Hematopoietic multipotent progenitor cell treated with erythropoietin and hydrocortisone succinate and interleukin-3 and kit ligand, for 6 days (in vitro differentiated cells): ENCODE measurements around the gene MFSD8.
"Not testable (repeated sequence)": the region's sequence is repeated elsewhere in the genome, so short reads cannot be mapped to it uniquely, and the experiment has no call there.

ENCODE experiments used
- DNase-seq: peaks from one replicate; pipeline ENCODE4 v3.0.0-alpha.2; 2015

MFSD8 gene

DNA sequence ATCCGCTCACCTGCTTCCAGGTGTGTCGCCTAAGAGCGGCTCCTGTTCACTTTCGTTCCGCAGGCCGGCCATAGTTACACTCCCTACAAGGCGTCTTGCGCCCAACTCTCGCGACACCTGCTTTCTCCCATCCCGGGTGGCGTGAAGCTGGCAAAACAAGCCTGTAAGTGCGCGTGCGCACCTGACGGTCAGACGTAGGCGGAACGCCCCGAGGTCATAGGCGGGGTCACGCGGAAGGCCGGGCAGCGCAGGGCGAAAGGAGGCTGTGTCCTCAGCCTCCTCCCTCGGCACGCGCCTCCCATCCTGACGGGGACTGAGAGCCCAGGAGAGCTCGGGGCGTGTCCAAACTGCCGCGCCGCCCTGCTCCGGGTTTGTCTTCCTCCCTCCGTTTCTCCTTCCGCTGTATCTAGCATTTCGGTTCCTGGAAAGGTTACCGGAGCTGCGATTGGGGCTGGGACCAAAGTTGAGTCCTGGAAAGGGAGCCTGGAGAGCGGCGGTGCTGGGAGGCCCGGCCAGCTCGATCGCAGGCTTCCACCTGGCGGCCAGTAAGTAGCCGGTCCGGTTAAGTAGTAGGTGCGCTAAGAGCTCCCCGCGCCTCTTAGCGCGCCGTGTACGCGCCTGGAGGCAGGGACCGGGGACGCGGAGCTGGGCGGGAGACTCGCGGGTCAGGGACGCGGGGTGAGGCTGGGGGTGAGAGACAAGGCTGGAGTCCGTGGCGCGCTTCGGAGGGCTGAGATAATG is at the start of gene MFSD8, which contains the start of gene ABHD18:
Gene MFSD8 (minus strand): TSS at position 112 of the 741 bp plus-strand sequence. CDS start 40 bp downstream, at position 72.
Gene ABHD18 (plus strand): TSS at position 345 of the 741 bp plus-strand sequence. CDS start 17,550 bp downstream, outside the sequence.
- DNase-seq: peak; percentile 99

GRCh38 chr4:128009428-128009827 is 44.5 kb upstream of the MFSD8 start:
- no peak for DNase-seq

DNA sequence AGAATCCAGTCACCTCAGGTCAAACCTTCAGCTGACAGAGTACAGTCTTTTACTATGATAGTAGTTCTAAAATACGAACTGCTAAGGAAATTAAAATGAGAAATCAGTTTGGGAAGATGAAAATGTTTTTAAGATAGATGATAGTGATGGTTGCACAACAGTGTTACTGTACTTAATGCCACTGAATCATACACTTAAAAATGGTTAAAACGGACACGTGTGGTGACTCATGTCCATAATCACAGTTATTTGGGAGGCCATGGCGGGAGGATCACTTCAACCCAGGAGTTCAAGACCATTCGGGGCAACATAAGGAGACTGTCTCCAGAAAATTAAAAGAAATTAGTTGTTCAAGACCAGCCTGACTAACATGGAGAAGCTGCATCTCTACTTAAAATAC is 41.6 kb upstream of the MFSD8 start:
- DNase-seq: no peak

DNA sequence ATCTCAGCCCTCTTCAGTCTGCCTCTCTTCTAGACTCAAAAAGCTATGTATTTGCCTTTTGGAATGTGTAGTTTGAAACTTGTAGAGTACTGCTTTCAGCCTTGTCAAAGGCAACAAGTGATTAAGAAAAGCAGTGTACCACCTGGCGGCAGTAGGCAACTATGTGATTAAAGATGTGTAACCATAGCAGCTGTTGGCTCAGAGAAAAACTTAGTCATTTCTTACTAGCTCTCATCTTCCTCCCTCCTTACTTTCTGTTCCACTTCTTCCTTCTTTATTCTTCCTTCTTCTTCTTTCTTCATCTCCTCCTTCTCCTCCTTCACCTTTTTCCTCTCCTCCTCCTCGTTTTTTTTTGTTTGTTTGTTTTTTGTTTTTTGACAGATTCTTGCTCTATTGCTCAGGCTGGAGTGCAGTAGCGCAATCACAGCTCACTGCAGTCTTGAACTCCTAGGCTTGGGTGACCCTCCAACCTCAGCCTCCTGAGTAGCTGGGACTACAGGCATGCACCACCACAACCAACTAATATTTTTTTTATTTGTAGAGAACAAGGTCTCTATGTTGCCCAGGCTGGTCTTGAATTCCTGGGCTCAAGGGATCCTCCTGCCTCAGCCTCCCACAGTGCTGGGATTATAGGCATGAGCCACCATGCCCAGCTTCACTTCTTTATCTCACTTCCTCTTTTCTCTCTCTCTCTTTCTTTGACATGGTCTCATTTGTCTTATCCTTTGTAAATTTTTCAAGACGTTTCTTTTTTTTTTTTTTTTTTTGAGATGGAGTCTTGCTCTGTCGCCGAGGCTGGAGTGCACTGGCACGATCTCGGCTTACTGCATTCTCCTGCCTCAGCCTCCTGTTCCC is 32.8 kb upstream of the MFSD8 start:
- DNase-seq: no peak

GRCh38 chr4:127996521-127996920 is 31.5 kb upstream of the MFSD8 start:
- not testable (repeated sequence) for DNase-seq

DNA sequence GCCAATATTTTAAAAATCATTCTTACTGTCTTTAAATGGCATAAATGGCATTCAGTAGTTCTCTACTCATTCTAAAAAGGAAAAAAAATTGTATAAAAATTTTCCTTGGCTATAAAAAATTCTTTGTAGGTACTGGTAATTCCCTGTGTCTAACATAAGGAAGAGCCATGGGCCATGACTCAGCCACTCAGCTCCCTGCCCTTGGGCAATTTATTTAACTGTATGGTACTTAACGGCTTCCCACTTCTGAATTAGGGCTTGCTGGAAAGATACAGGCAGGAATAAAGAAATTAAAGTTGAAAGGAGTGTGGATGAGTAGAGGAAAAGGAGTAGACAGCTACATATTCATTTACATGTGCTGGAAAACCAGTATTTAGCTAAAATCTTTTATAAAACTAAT is 30.8 kb upstream of the MFSD8 start:
- DNase-seq: no peak

- peak; percentile 20 for DNase-seq
These were observed 28.2 kb upstream of the MFSD8 start for GRCh38 chr4:127993151-127993550.

- DNase-seq: no peak
These were observed 23.7 kb upstream of the MFSD8 start for GRCh38 chr4:127988638-127989037.

GRCh38 chr4:127985989-127986388 is 21.0 kb upstream of the MFSD8 start:
- DNase-seq: peak; percentile 26

GRCh38 chr4:127982445-127982844 is 17.5 kb upstream of the MFSD8 start:
- DNase-seq: no peak

DNA sequence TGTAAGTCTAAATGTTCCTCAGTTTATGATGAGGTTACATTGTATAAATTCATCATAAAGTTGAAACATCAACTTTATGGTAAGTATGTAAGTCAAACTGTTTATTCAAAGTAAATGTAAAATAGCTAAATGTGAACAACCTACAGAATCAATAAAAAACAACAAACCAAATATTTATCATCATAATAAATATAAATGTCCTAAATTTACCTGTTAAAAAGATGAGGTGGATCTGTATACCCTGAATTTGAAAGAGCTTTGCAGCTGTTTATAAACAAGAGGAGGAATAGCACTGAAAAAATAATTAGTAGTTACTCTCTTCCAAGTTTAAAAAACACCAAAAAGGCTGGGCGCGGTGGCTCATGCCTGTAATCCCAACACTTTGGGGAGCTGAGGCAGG is 14.0 kb upstream of the MFSD8 start:
- no peak for DNase-seq

- no peak for DNase-seq
These were observed 10.3 kb upstream of the MFSD8 start for GRCh38 chr4:127975121-127975770.

DNA sequence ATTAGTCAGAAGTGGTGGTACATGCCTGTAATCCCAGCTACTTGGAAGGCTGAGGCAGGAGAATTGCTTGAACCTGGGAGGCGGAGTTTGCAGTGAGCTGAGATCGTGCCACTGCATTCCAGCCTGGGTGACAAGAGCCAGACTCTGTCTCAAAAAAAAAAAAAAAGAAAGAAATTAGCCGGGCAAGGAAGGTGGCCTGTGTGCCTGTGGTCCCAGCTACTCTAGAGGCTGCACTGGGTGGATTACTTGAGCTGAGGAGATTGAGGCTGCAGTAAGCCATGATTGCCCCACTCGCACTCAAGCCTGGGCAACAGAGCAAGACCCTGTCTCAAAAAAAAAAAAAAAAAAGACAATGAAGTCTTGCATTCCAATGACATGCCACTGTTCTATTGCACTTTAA is 6.0 kb upstream of the MFSD8 start:
- not testable (repeated sequence) for DNase-seq

DNA sequence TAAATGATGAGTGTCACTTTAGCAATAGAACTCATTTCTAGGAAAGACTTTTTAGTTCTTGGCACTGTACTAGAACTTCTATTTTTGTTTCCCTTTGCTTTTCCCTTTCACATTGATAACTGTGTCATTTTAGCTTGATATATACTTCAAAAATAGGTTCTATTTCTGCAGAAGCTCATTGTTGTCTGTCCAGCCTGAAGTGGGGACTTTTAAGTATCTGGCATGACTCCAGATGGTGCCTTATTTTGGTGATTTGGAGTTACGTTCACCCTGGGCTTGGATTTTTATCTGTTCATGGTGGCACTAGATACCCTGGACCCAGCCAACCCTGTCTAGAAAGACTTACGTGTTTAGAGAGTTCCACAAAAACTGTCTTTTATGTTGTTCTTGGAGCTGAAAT is 3.6 kb upstream of the MFSD8 start:
- peak; percentile 79 for DNase-seq

GRCh38 chr4:127967141-127967775 is 2.3 kb upstream of the MFSD8 start:
- DNase-seq: peak; percentile 23

GRCh38 chr4:127965803-127966175 is 816 bp upstream of the MFSD8 start:
- peak; percentile 68 for DNase-seq

- DNase-seq: not testable (repeated sequence)
These were observed 429 bp downstream of the MFSD8 start for GRCh38 chr4:127964426-127965061.

- DNase-seq: not testable (repeated sequence)
These were observed 1.2 kb downstream of the MFSD8 start for GRCh38 chr4:127963633-127964398.

DNA sequence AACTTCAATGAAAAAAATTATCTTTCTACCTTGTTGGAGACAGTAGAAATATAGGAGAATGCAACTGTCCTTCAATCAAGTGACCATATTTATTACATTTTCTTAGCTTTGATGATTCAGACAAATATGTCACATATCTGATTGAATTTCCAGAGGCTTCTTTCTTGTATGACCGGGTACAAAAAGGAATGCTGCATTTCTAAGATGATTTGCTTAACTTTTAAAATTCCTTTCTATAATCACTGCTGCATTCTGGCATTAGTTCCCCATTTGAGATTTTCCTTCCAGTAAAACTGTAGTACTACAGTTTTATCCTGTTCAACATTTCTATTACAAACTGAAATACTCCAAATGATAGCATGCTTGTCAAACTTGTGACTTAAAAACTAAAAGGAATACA is 5.2 kb downstream of the MFSD8 start:
- no peak for DNase-seq

DNA sequence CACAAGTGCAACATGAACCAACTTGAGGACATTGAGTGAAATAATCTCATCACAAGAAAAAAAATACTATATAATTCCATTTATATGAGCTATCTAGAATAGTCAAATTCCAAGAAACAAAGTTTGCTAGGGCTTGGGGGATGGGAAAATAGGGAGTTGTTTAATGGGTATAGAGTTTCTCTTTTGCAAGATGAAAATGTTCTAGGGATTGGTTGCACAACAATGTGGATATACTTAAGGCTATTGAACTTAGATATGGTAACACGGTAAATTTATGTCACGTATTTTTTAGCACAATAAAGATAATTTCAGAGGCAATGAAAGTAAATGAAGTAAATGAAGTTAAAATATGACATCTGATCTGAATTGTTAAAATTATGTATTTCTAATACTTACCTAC is 7.9 kb downstream of the MFSD8 start:
- no peak for DNase-seq

DNA sequence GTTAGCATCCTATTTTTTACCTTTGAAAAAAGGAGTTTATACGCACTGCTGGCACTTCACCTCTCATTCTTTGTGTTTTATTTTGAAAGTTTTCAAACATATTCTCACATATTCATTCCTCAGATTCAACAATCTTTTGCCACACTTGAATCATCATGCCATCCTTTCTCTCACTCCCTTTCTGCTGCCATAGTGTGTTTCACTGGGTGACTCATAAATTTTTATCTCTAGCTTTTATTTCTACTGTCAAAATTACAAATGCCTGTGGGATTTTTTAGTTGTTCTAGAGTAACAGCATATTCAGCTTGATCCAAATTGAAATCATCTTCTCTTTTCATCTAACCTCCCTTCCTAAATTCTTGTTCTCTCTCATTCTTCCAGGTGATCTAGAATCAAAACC is 28.0 kb downstream of the MFSD8 start:
- DNase-seq: no peak

DNA sequence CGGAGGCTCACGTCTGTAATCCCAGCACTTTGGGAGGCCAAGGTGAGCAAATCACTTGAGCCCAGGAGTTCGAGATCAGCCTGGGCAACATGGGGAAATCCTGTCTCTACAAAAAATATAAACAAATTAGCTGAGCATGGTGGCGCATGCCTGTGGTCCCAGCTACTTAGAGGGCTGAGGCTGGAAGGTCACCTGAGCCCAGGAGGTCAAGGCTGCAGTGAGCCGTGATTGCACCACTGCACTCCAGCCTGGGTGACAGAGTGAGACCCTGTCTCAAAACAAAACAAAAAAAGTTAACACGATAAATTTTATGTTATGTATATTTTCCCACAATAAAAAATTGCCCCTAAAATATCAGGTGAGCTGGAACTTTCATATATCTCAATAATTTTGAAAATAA is 33.1 kb downstream of the MFSD8 start:
- DNase-seq: not testable (repeated sequence)
